C4-2B (cell line): Measurements from ENCODE around the gene AMDHD2.

Source experiments
- H3K27ac ChIP-seq: fragments of 450-650 bp; 2 replicates; pipeline ENCODE4 v1.5.1; 2017
- CTCF ChIP-seq: fragments of 450-650 bp; conservative IDR thresholded peaks from 2 replicates; pipeline ENCODE4 v1.5.1; 2017; ENCODE audit warnings: mild to moderate bottlenecking
- ZFX ChIP-seq: fragments of 450-650 bp; IDR thresholded peaks from 2 replicates; pipeline ENCODE4 v1.6.1; 2017

Gene AMDHD2

GRCh38 chr16:2516391-2517240, 3.6 kb upstream of the AMDHD2 start:
- TF ChIP-seq CTCF = no peak
- H3K27ac ChIP-seq = peak overlapping the region; percentile 58; the same call in 1 of the 2 replicates

GRCh38 chr16:2517954-2518605, 2.1 kb upstream of the AMDHD2 start:
- TF ChIP-seq ZFX = no peak
- TF ChIP-seq CTCF = no peak
- H3K27ac ChIP-seq = peak overlapping the region; percentile 58

- peak overlapping the region; percentile 58 for H3K27ac ChIP-seq
- TF ChIP-seq ZFX (no peak), CTCF (no peak; the same call in 1 of the 2 replicates)
Observed at GRCh38 chr16:2518823-2519710, 1.1 kb upstream of the AMDHD2 start.

GRCh38 chr16:2519711-2520080, 475 bp upstream of the AMDHD2 start:
- TF ChIP-seq CTCF = no peak
- TF ChIP-seq ZFX = no peak
- H3K27ac ChIP-seq = peak overlapping the region; percentile 58

- H3K27ac ChIP-seq = peak overlapping the region; percentile 58
Observed at GRCh38 chr16:2520784-2521531, 787 bp downstream of the AMDHD2 start.

GRCh38 chr16:2523801-2524231, 3.6 kb downstream of the AMDHD2 start:
- no peak overlapping the region for H3K27ac ChIP-seq
- TF ChIP-seq ZFX (no peak), CTCF (no peak)

More at GRCh38 chr16:2520784-2521531, 787 bp downstream of the AMDHD2 start:
- TF ChIP-seq ZFX (no peak), CTCF (no peak)
